KOPT-K1 (cell line): ENCODE measurements around the gene SPAM1.
"Not testable (repeated sequence)": the region's sequence is repeated elsewhere in the genome, so short reads cannot be mapped to it uniquely, and the experiment has no call there.

Experiments used
- H3K27ac ChIP-seq: fragments of 200-600 bp; sonication (generic); 2 replicates; pipeline ENCODE4 v1.5.1; 2016; ENCODE audit warnings: antibody characterized with exemption, mild to moderate bottlenecking, low read depth, low read length; ENCODE audit not compliant: poor library complexity, severe bottlenecking
- H3K36me3 ChIP-seq: fragments of 200-600 bp; sonication (generic); 2 replicates; pipeline ENCODE4 v1.5.1; 2017; ENCODE audit warnings: antibody characterized with exemption, mild to moderate bottlenecking, low read length, moderate library complexity; ENCODE audit not compliant: insufficient read depth
- H3K9me3 ChIP-seq: fragments of 200-600 bp; sonication (generic); 2 replicates; pipeline ENCODE4 v1.5.1; 2017; ENCODE audit warnings: antibody characterized with exemption, low read length, mild to moderate bottlenecking; ENCODE audit not compliant: insufficient read depth, poor library complexity, severe bottlenecking

Gene SPAM1

GRCh38 chr7:123979876-123980275 is 54.8 kb downstream of the SPAM1 start:
- no peak overlapping the region for H3K27ac ChIP-seq
- H3K36me3 ChIP-seq, result no peaks in the 10 kb centered on the region

GRCh38 chr7:123987445-123987844 is 62.4 kb downstream of the SPAM1 start:
- Histone ChIP-seq H3K9me3 (no peaks in the 10 kb centered on the region), H3K36me3 (no peaks in the 10 kb centered on the region), H3K27ac (no peak overlapping the region)

More at GRCh38 chr7:123979876-123980275, 54.8 kb downstream of the SPAM1 start:
- no peaks in the 10 kb centered on the region for H3K9me3 ChIP-seq

- H3K27ac ChIP-seq, result no peak overlapping the region
- H3K36me3 ChIP-seq, result no peaks in the 10 kb centered on the region
- H3K9me3 ChIP-seq, result no peaks in the 10 kb centered on the region
Observed at GRCh38 chr7:123992913-123993518, 68.0 kb downstream of the SPAM1 start.

- no peaks in the 10 kb centered on the region for H3K9me3 ChIP-seq
- H3K36me3 ChIP-seq, result no peaks in the 10 kb centered on the region
- H3K27ac ChIP-seq, result no peak overlapping the region
Observed at GRCh38 chr7:123993996-123994395, 69.0 kb downstream of the SPAM1 start.

- H3K27ac ChIP-seq, result no peak overlapping the region
- no peaks in the 10 kb centered on the region for H3K9me3 ChIP-seq
- H3K36me3 ChIP-seq, result no peaks in the 10 kb centered on the region
Observed at GRCh38 chr7:123994449-123994848, 69.4 kb downstream of the SPAM1 start.

- no peaks in the 10 kb centered on the region for H3K9me3 ChIP-seq
- H3K27ac ChIP-seq, result no peak overlapping the region
- H3K36me3 ChIP-seq, result no peaks in the 10 kb centered on the region
Observed at GRCh38 chr7:123995617-123996326, 70.7 kb downstream of the SPAM1 start.

GRCh38 chr7:123996327-123996625 is 71.2 kb downstream of the SPAM1 start:
- Histone ChIP-seq H3K9me3 (no peaks in the 10 kb centered on the region), H3K27ac (no peak overlapping the region), H3K36me3 (no peaks in the 10 kb centered on the region)

GRCh38 chr7:123998921-123999320 is 73.9 kb downstream of the SPAM1 start:
- Histone ChIP-seq H3K27ac (no peak overlapping the region), H3K9me3 (no peaks in the 10 kb centered on the region), H3K36me3 (no peaks in the 10 kb centered on the region)

- no peaks in the 10 kb centered on the region for H3K9me3 ChIP-seq
- H3K36me3 ChIP-seq, result no peaks in the 10 kb centered on the region
- H3K27ac ChIP-seq, result no peak overlapping the region
Observed at GRCh38 chr7:123999703-124000102, 74.7 kb downstream of the SPAM1 start.

GRCh38 chr7:124008296-124008695 is 83.3 kb downstream of the SPAM1 start:
- H3K36me3 ChIP-seq, H3K9me3 ChIP-seq, H3K27ac ChIP-seq: not testable (repeated sequence)

- Histone ChIP-seq H3K27ac (no peak overlapping the region), H3K9me3 (no peaks in the 10 kb centered on the region), H3K36me3 (no peaks in the 10 kb centered on the region)
Observed at GRCh38 chr7:124009321-124009720, 84.3 kb downstream of the SPAM1 start.
